HG03565 (cell line): ENCODE data around the gene SKIC3.

Experiments
- ATAC-seq: cut with Tn5 transposase; IDR thresholded peaks from one replicate; pipeline ENCODE4 v1.9.1; 2021; ENCODE audit warnings: mild to moderate bottlenecking, moderate library complexity; ENCODE audit not compliant: unreplicated experiment

Gene SKIC3

DNA sequence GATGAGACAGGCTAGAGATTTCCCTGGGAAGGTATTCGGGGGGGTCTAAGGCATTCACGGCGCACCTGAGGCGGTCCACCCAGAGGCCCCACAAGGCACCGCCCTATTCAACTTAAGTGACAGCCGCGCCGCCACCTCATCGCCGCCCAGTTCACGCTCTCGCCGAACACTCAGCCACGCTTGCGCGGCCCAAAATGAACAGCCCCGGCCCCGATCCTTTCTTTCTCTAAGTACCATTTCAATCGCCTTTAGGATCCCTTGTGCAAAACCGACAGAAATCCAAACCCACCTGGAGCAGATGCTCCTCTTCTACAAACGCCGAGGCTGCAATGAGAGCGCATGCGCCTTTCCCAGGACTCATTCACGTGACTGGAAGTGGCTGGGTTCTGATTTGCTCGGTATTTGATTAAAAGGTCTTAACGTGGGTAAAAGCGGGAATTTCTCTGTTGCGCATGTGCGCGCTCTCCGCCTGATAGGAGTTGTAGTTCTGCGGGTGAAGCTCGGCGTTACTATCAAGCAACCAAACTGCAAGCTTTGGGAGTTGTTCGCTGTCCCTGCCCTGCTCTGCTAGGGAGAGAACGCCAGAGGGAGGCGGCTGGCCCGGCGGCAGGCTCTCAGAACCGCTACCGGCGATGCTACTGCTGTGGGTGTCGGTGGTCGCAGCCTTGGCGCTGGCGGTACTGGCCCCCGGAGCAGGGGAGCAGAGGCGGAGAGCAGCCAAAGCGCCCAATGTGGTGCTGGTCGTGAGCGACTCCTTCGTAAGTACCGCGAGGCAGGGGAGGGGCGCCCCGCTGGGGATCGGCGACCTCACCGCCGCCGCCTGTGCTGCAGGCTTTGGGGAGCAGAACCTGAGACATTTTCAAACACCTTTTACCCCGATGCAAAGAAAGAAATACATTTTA, at the start of gene SKIC3, which contains the start of gene ARSK:
Gene SKIC3, minus strand, starts transcription at position 331 of the 902 bp plus-strand sequence. CDS start 7,827 bp downstream, outside the sequence.
Gene ARSK, plus strand, starts transcription at position 455 of the 902 bp plus-strand sequence. Its CDS starts 178 bp downstream, at position 633.
- ATAC-seq, result peak; percentile 81

DNA sequence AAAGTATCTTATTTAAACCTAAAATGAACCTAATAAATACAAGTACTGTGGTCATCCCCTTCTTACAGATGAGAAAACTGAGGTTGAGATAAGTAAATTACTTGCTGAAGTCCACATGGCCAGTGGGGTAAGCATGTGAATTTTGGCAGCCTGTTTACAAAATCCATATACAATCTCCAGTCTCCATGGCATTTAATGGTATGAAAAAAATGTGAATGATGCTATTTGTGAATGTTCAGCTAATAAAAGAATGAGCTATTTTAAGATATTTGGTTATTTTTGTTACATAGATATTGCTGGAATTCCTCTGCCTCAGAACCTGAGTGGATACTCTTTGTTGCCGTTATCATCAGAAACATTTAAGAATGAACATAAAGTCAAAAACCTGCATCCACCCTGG, 45.8 kb upstream of the SKIC3 start:
- ATAC-seq, result no peak

DNA sequence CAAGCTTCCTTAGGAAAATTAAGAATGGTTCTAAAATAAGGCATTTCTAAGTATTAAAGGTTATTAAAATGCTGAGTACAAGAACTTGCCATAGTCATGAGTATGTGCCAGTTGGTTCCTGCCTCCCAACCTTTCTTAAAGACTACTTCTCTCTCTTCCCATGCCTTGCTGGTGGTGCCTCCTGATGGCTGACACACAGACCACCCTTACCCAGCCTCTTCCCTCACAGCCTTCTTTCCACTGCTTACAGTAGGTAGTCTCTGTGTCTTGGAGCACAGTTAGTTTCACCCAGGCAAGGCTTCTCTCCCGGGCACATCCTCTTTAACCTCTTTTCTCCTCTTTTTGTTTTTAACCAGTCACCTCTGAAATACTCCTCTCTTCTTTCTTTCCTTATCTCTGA, 44.5 kb upstream of the SKIC3 start:
- no peak for ATAC-seq

DNA sequence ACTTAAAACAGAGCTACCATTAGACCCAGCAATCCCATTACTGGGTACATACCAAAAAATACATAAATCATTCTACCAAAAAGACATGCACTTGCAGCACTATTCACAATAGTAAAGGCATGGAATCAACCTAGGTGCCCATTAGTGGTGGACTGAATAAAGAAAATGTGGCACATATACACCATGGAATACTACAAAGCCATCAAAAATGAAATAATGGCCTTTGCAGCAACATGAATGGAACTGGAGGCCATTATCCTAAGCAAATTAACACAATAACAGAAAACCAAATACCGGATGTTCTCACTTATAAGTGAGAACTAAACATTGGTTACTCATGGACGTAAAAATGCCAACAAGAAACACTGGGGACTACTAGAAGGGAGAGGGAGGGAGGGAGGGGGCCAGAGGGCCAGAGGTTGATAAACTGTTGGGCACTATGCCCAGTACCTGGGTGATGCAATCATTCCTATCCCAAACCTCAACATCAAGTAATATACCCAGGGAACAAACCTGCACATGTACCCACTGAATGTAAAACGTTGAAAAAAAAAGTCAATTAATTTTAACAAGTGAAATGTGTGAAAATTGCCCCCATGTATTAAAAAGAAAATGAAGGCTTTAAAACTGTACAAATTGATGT, 40.6 kb upstream of the SKIC3 start:
- ATAC-seq, result no peak

DNA sequence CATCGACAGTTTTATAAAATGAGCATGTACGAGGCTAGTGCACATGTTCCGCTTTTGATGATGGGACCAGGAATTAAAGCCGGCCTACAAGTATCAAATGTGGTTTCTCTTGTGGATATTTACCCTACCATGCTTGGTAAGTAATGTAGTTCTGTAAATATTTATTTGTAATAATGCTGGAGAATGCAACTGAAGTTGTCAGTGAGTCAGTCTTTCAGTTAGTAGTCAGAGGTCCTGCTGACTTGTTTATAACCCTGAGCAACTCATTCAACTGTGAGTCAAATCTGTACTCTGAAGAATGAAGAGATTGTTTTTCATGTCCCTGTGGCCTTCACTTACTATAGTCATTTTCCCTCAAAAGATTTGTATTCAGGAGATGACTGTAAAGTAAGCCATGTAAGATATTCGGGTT, 36.7 kb upstream of the SKIC3 start:
- peak; percentile 93 for ATAC-seq

DNA sequence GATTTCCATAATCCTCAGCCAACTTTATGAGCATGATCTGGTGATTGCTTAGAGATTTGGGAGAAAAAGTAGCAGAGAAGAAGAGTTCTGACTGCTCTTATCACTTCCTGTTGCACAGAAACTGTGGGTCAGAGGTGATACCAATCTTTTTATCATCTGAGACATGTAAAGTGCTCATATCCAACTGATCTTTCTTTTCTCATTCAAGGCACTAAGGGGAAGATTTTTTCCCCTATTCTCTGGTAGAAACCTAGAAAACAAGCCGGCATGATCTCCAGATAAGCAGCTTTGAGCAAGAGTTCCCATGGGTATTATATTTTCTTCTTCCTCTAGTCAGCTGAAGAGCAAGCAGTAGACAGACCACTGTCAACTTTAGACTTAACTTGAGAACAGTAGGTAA, 36.1 kb upstream of the SKIC3 start:
- no peak for ATAC-seq

DNA sequence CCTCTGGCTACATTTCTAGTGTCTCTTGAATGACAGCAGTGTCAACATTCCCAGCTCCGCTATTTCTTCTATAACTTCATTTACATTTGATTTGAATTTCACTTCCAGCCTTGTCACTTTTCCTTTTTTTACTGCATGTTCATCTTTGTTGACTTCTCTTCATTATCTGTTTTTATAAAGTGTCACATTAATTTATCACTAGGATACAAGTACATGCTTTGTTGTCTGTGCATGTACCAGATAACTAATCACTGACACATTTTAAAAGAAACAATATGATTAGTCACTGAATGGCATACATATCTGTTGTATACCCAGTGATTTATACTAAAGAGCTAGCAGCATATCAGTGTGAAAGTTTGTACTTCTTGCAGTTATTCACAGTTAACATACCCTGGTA, 29.2 kb upstream of the SKIC3 start:
- ATAC-seq, result no peak

DNA sequence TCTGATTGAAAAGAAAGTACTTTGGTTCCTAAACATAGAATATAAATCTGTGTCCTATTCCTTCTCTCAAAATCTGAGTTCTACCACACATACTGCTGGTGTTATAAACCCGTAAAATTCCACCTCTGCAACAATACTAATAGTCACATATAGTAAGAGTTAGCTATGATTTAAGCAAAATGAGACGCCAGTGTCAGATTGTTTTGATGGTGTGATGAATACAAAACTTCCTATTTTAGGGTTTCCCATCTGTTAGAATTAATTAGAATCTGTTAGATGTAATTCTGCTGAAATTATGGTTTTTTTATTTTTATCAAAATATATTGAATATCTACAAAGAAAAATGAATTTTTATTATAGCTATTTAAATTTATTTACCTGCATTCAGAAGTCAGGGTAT, 26.8 kb upstream of the SKIC3 start:
- ATAC-seq, result no peak

DNA sequence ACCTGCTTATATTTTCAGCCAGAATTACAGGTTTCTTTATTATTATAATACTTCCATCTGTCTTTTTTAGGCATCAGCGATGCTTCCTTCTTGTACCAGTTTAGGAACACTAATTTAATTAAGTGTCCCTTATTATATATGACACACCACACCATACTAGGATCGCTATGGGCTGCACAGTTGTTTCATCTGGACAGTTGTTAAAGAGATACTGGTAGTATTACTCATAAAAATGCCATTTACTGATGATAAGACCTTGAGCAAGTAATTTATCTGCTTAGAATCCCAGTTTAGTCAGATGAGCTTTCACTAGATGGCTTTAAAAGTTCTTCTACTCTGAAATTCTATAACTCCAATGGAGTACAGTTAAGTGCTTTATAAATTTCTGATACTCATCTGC, 17.2 kb upstream of the SKIC3 start:
- no peak for ATAC-seq

DNA sequence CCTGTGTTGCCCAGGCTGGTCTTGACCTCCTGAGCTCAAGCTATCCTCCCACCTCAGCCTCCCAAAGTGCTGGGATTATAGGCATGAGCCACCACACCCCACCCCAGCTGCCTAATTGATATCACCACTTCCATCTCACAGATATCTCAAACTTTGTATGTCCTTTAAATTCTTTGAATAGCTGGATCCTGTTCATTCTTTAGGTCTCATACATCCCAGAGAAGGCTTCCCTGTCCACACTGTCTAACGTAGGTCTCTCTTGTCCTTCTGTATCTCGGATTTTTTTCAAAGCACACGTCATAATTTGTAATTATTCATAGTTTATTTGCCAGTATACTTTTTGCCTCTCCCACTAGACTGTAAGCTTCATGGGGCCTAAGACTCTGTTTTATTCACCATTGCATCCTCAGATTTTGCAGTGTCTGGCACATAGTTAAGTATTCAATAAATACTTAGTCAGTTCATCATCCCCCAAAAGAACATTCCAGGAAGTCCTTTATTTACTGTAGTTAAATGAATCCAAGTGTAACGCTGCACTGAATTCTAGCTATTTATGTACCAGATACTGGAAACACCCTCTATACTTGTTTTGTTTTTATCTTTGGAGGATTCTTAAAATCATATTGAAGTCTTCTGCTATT, 10.6 kb upstream of the SKIC3 start:
- no peak for ATAC-seq

DNA sequence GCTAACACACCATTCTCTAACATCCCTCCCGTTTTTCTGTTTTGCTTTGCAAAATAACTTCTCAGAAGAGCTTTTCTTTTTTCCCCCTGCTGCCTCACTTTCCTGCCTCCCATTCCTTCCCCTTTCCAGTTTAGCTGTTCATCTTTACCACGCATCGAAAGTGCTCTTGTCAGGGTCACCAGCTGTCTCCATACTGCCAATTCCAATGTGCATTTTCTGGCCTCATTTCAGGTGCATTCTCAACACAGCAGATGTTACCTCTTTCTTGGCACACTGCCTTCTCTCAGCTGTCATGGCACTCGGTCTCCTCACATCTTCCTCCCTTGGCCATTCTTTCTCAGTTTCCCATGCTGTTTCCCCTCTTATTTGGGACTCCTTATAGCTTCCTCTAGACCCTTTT, 9.7 kb upstream of the SKIC3 start:
- no peak for ATAC-seq

DNA sequence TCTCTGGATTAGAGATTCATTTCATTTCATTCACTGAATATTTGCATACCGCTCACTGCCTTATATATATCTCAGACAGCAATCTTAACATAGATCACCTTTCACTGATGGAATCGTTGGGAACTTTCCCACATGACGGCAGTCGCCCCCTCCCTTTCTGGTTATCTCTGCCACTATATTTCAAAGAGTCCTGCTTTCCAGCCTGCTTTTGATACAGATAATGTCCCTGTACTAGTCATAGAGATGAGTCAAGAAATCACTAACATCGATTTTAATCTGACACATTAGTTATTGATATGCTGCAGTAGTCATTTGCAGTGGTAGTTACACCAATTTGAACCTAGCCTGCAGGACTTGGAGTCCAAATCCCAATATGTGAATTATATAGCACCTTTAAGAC, 8.6 kb upstream of the SKIC3 start:
- ATAC-seq, result no peak

DNA sequence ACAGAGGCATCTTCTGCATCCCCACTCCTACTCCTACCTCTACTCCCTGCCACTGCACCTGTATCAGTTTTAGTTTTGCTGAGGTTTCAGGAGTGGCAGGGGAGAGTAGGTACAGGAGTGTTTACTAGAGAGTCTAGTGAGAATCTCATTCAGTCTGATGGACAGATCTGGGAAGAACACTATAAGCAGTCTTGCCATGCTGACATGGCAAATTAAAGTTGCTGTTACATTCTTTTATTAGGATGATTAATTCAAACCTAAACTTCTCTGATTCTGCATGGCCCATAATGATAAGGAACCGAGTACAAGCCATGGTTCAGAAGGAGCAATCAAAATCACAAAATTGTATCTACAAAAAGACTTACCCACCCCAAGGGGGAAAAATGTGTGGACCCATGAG, 7.5 kb upstream of the SKIC3 start:
- no peak for ATAC-seq

DNA sequence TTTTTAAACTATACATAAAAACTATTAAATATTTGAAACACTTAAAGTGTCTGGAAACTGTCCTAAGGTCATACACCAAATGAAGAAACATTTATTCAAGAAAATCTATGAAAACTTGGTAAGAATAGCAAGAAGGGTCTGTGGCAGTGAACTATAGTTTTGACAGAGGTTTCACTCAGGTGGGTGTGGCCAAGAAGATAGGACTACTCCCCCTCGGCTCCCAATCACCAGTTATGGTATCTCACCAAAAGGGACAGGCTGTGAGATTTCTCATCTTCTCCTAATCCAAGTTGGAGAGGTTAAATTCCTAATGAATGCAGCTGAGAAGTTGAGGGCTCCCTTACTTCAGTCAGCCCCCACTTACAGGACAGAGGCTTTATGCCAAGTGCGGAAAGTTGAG, 3.1 kb upstream of the SKIC3 start:
- no peak for ATAC-seq

DNA sequence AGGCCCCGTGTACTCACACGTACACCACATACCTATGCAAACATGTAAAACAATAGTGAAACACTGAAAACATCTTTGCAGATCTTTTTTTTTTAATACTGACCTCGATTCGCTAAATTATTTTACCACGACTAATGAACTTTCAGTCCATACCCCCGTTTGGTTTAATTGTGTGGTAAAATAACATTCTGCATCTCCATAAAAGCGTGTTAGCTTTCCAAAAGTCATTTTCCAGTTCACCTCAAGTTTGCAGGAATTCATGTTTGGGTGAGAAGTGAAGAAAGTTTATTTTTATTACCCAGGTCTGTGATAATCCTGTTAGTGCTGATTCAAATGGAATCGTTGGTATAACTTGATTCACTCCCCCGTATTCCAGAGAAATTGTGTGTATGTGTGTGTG, 776 bp upstream of the SKIC3 start:
- no peak for ATAC-seq

DNA sequence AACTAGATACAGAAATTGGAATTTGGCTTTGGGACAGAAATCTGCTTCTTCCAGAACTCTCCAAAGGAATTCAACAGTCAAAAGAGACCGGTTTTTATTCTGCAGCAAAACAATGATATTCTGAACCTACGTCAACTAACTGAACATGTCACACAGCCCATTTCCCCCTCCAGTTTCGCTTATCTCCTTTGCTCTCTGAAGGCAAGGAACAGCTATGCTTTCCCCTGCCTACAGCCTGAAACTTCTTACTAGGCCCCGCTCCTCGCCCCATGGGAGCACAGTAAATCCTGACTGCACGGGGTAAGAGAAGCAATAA, 488 bp downstream of the SKIC3 start:
- peak; percentile 9 for ATAC-seq

DNA sequence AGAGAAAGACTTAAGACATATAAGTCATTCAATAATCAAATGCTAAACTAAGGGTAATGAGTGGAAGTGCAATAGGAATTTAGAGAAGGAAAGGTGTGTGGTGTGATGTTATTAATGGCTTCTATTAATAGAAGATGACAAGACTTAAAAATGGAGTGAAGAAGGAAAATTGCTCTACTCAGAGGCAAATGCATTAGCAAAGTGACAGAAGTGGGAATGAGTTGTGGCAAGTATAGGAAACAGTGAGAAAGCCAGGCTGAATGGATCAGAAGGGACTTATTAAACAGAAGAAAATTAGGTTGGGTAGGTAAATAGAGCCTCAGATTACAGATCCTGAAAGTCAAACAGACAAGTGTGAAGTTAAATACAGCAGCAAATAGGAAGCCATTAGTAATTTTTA, 5.7 kb downstream of the SKIC3 start:
- no peak for ATAC-seq

DNA sequence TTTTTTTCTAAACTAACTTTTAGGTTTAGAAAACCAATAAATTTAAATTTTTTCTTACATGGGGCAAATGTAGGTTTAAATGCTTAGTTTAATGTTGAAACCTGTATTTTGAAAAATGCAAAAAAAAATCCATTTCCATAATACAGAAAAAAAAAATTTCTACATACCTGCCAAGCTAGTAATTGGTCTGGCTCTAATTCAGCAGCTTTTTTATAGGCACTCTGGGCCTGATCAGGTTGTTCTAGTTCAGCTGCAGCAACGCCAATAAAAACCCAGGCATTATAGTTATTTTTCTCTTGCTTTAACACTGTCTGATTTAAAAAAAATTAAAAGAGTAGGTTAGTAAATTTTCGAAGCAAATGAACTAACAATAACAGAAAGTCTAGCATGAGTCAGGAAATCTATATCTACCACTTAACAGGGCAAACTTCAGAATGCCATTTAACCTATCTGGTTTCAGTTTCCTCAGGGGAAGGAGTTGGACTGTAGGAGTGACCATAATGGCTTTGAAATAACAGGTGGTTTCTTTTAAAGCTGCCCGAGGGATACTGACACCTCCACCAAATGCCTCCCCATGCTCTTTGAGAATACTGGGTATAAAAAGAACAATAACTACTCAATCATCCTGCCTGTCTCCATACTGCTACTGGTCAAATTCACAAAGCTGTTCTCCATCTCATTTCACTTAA, 11.6 kb downstream of the SKIC3 start:
- ATAC-seq, result no peak

DNA sequence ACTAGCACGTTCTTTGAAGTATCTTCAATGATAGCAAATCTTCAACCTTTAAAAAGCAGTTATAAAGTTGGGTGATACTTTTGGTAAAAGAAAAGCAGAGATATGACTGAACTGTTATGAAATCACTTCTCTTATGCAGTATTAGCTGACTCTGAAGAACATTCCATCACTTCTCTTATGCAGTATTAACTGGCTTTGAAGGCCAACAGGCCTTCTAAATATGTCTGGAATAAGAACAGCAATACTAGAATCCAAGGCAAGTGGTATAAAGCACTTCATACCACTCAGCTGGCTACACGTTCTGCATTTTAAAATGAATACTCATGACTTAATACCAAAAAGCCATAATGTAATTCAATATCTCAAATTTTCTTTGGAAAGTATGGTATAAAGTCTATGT, 17.3 kb downstream of the SKIC3 start:
- ATAC-seq, result no peak

DNA sequence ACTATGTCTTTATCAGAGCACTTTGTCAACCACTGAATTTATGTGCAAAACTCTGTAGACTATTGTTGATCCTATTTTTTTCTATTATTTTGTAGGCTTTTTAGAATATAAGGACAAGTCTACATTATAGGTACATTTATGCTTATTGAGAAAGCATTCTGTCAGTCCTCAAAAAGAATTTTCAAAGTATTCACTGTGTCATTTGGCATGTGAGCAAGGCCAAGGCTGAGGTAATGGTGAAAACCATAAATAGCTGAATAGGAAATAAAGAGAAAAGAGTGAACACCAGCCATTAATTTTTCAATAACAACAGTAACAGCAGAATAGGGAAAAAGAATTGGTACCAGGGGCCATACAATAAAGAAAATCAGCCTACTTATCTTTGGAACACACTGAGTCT, 21.0 kb downstream of the SKIC3 start:
- no peak for ATAC-seq

DNA sequence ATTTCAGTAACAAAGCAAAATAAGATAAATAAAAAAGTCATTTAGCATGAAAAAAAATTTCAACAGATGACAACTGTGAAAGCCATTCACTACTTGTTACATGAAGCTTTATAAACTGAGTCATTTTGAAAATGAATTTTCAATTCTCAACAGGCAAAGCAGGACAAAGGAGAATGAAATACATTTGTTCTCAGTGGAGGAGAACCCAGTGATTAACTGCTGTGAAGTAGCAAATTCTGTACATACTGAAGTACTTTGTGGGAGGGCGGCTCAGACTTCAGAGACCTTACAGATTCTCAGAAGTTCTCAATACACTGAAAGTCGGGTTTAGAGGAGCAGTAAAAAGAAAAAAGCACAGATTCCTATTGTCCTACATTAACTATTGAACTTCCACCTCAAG, 21.7 kb downstream of the SKIC3 start:
- no peak for ATAC-seq
